GM19397 (cell line): ENCODE results near the gene SPRYD4.
A peak's percentile ranks its signal among the peaks of the same experiment; 100 is the strongest.
"Not testable (repeated sequence)": the region's sequence is repeated elsewhere in the genome, so short reads cannot be mapped to it uniquely, and the experiment has no call there.

Experiments
- ATAC-seq: cut with Tn5 transposase; IDR thresholded peaks from one replicate; pipeline ENCODE4 v1.9.1; 2021; ENCODE audit warnings: mild to moderate bottlenecking, moderate library complexity; ENCODE audit not compliant: unreplicated experiment

The SPRYD4 gene

DNA sequence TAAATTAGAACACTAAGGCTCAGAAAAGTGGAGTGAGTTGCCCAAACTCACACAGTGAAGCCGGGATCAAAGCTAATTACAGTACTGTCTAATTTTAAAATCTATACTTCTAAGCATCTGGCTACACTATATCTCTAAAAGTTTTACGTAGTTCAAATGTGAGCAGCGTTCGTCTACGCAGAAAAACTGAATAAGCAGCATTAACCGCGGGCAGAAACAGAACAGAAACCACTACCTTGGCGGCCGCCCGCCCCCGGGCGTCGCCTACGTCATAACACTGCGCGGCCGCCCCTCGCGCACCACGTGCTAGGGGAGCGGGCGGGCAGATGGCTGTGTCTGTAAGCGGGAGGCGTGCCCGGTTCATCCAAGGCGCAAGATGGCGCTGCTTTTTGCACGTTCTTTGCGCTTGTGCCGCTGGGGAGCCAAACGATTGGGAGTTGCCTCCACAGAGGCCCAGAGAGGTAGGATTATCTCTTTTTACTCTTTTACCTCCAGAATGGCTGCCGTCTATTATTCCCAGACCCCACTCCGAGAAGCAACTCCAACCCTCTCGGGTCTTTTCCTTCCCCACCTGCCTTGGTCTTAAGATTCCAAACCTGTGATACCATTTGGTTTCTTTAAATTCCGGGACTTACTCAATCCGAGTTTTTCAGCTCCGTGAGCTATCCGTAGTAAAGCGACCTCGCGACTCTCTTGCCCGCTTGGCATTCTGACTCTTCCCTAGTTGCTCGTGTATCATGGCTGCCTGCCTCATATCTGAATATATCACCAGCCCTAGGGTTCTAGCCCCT lies at the start of gene SPRYD4:
Gene SPRYD4 (plus strand): TSS at position 363 of the 791 bp plus-strand sequence. CDS start 14 bp downstream, at position 377.
- ATAC-seq: peak; percentile 86

GRCh38 chr12:56420411-56420810 lies 48.0 kb upstream of the SPRYD4 start:
- ATAC-seq: no peak

DNA sequence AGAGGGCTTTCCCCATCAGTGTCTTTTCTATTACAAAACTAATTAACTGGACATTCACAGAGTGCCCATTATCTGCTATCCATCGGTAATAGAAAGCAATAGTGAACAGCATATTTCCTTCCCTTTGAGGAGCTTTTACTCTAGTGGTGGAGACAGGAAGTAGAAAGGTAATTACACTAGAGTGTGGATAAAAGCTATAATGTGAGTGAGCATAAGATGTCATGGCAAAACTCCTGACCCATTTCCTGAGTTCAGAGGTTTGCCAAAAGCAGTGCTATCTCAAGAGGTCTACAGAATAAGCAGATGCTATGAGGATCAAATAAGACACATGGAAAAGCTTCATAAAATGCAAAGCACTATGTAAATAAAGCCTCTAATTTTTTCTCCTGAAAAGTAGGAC lies 43.2 kb upstream of the SPRYD4 start:
- no peak for ATAC-seq

DNA sequence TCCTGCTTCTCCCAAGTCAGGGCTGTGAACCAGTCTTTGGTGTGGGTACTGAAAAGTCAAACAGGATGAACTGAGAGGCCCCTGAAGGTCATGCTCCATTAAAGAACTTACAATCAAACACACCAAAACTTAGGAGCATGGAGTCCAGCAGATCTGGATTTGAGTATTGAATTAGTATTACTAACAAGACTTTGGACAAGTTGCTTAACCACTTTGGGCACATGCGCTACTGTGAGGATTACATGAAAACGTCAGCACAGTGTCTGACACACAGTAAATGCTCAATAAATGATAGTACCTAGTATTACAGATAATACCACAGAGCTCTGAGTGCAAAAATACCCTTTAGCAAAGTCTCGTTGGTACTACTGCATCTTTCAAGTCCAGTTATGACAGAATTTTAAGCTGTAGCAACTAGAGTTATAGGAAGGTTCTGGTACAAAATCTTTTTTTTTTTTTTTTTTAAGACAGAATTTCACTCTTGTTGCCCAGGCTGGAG lies 42.4 kb upstream of the SPRYD4 start:
- ATAC-seq: no peak

DNA sequence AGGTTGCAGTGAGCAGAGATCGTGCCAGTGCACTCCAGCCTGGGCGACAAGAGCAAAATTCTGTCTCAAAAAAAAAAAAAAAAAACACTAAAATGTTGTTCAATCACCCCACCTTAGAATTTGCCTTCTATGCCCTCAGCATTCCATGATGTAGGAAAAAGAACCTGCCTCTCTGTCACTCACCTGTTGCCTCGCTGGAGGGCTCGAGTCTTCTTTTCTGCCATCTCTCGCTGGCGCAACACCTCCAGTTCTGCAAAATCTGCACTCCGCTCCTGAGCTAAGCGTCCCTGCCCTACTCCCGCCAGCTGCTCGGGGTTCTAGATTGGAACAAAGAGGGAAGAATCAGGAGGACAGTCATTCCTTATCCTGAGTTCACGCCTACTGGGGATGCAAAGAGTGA lies 37.1 kb upstream of the SPRYD4 start:
- ATAC-seq: no peak

DNA sequence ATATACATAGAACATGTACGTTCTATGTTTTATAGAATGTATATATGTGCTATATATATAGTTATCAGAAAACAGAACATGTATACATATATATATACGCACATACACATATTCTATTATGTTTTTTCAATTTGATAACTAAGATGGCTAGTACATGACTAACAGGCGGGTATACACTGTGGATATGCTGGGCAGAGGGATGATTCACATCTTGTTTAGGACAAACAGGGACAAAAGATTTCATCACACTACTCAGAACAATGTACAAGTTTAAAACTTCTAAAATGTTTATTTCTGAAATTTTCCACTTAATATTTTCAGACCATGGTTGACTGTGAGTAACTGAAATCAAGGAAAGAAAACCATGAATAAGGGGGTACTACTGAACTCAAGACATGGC lies 36.5 kb upstream of the SPRYD4 start:
- no peak for ATAC-seq

DNA sequence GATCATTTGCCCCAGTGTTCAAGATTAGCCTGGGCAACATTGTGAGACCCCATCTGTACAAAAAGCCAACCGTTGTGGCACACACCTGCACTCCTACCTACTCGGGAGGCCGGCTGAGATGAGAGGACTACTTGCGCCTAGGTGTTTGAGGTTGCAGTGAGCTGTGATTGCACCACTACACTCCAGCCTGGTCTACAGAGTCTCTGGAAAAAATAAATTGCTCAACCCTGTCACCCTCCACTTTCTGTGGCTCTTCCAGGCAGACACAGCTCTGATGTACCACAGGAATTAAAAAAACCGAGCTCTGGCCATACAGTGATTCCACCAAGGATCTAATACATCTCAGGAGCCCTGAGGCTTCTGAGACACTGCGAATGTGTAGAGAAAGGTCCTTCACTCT lies 33.5 kb upstream of the SPRYD4 start:
- no peak for ATAC-seq

- no peak for ATAC-seq
These were observed 30.8 kb upstream of the SPRYD4 start for GRCh38 chr12:56437430-56438176.

DNA sequence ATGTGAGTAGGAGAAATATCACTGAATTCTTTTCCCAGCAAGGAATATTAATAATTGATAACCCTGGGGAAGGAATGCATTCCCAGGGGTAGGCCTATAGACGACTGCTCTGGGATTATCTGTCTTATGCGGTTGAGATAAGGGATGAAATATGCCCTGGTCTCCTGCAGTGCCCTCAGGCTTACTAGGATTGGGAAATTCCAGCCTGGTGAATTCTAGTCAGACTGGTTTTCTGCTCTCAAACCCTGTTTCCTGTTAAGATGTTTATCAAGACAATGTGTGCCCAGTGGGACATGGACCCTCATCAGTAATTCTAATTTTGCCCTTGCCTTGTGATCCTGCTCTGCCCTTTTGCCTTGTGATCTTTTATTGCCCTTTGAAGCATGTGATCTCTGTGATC lies 25.2 kb upstream of the SPRYD4 start:
- not testable (repeated sequence) for ATAC-seq

- peak; percentile 95 for ATAC-seq
These were observed 19.3 kb upstream of the SPRYD4 start, which contains the start of gene TIMELESS for GRCh38 chr12:56448860-56449621. TIMELESS (minus strand) TSS chr12:56449426; CDS start chr12:56434170, 15,256 bp downstream.

DNA sequence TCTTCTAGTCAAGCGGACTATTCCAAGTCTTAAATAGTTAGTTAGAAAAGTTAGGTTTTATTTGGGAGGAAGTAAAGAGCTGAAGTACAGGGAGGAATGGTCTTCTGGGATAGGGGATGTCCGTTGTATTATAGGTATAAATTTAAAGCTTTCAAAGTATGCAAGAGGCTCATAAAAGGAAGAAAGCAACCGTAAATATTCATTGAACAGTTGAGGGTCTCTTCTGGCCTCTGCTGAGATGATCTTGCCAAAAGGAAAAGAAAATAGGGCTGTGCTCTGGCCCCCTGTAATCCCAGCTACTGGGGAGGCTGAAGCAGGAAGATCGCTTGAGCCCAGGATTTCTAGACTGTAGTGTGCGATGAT lies 18.8 kb upstream of the SPRYD4 start:
- ATAC-seq: no peak

GRCh38 chr12:56450241-56450640 lies 18.1 kb upstream of the SPRYD4 start:
- no peak for ATAC-seq

DNA sequence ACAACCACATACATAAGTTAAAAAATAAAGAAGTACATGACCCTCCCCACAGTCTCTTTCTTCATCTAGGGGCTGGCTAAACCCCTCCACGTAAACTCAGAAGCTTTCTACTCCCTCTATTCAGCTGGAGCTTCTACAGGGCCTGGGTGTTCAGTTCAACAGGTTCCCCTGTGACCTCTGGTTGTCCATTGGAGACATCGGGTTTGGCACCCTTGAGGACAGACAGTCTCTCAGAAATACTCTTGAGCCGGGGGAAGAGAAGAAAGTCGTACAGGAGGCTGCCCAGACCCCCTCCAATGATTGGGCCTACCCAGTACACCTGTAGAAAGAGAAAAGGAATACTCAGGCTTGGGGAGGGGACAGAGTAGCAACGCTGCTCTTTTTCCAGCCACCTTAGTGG lies 17.2 kb upstream of the SPRYD4 start:
- ATAC-seq: no peak

- ATAC-seq: no peak
These were observed 13.8 kb upstream of the SPRYD4 start, which contains the start of gene MIP for GRCh38 chr12:56454557-56454956. MIP (minus strand) TSS chr12:56454657; CDS start chr12:56454613, 44 bp downstream.

GRCh38 chr12:56457817-56458216 lies 10.6 kb upstream of the SPRYD4 start:
- no peak for ATAC-seq

- no peak for ATAC-seq
These were observed 6.9 kb upstream of the SPRYD4 start for GRCh38 chr12:56461235-56462159.

- no peak for ATAC-seq
These were observed 5.8 kb upstream of the SPRYD4 start for GRCh38 chr12:56462565-56462964.

- ATAC-seq: no peak
These were observed 891 bp downstream of the SPRYD4 start for GRCh38 chr12:56469007-56469930.

- ATAC-seq: no peak
These were observed 6.0 kb downstream of the SPRYD4 start for GRCh38 chr12:56474389-56474788.
